ENCODE measurements around the gene EFHB.
"Not testable (repeated sequence)": the region's sequence is repeated elsewhere in the genome, so short reads cannot be mapped to it uniquely, and the experiment has no call there.

Gene EFHB, protein sequence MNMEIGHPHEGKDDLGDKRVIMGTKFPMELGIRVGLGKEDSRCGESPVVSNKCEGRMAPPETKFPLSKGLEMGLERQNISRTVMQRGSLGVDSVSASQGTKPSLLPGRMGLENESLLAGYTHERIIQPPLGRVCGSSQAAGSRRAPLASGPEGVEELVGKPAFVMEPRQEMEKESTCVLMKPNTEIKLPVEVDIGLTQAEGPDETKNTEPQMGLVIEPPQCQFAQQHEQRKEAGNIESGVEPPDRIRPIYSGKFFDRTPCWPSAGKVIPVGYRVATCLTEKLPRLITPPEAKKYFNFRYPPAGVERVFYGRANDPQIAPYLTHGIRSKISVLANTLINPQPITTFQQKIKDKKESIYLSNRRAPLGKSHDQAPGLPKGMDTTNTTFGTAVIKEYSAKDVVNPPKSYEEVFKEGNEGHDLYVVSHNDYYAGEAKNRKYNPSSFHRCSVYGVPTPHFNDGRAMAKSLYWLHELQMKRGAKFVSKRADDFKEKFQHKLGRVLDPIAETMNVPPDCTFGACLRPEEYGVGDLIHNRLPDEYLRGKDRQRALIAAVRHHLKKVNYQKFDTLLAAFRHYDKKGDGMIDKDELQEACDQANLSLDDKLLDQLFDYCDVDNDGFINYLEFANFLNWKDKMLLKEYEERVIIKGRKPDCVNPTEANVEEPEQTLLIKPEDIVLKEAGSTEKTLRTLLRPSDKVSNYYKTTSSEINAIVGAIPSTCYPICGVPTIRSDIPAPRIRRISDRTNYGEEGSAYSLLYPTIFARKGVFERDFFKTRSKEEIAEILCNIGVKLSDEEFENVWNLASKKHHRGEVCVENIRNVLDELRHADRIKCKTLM

DNA sequence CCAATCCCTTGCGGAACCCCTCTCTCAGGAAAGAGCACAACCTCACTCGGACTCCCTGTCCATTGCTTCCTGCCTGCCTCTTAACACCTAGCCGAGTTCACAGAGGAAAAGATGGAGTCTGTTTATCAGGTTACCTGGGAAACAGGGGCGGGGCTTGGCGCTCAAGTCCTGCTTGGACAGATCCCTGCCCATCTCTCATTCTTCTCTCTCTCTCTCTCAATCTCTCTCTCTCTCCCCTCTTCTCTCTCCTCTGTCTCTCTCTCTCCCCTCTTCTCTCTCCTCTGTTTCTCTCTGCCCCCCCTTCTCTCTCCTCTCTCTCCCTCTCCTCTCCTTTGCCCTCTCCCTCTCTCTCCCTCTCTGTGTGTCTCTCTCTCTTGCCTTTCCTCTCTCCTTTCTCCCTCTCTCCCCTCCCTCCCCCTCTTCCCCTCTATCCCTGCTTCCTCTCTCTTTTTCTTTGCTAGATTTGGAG, at the start of gene EFHB:
Gene EFHB, minus strand, starts transcription at position 120 of the 469 bp plus-strand sequence. CDS start 199 bp downstream, outside the sequence.
- DNase-seq: peak; percentile 28

DNA sequence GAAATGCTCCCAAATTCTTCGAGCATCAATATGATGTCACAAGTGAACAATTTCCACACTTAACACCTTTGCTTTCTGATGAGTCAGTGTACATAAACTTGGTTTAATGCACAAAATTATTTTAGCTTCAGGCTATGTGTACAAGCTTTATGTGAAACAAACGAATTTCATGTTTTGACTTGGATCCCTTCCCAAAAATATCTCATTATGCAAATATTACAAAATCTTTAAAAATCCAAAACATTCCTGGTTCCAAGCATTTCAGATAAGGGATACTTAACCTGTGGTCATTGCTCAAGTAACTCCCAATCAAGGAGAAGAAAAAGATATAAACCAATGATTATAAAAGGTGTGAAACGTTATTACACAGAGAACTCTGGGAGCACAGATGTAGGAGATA, 38.0 kb upstream of the EFHB start:
- DNase-seq: no peak

DNA sequence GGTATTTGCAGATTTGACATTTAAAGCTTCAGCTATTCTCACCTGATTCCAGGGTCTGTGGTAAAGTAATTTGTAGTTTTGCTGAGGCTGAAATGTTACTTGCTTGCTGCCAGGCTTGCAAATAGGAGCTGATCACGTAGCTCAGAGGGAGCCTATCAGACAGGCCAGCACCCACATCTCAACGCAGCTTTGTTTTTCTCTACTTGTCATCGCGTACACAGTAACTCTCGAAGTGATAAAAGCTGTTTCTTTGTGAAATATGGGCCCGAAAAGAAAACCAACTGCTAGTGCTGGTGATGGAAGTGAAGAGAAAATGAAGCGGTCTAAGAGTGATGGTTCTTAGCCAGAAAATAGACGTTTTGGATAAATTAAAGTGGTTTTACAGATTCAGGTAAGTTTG, 36.3 kb upstream of the EFHB start:
- DNase-seq: no peak

DNA sequence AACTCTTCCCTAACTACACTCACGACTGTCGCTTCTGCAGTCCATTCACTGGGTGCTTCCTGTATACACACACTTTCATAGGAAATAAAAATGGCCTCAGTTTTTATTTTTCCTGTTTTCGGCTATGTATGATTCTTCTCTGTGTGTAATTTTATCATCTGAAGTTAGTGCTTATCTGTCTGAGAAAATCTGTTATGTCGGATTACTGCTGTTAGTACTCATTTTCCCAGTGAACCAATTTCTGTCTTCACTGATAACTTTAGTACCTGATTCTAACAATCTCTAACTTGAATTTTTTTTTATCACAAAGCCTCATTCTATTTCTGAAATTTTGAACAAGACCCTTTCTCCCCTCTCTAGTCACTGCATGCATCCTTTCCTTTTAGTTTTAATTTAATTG, 33.8 kb upstream of the EFHB start:
- no peak for DNase-seq

DNA sequence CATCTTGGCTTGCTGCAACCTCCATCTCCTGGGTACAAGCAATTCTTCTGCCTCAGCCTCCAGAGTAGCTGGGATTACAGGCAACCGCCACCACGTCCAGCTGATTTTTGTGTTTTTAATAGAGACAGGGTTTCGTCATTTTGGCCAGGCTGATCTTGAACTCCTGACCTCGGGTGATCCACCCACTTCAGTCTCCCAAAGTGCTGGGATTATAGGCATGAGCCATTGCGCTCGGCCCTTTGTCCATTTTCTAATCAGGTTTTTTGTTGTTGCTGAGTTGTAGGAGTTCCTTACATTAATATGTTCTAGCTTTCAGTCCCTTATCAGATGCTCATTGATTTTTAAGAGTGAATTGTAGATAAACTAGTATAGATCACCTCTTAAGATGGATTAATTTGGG, 33.2 kb upstream of the EFHB start:
- DNase-seq: no peak

DNA sequence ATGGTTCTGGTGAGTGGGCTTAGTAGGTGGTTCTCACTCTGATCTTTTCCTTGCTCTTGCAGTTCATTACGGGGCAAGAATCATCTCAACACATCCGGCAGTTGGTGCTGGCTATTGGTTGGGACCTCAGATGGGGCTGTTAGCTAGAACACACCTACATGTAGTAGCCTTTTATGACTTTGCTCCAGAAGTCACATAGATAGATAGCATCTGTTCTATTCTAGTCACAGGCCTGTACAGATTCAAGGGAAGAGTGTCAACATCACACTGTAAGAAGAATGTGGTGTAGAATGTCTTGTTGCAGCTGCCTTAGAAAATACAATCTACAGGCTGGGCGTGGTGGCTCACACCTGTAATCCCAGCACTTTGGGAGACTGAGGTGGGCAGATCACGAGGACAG, 27.9 kb upstream of the EFHB start:
- DNase-seq: no peak

DNA sequence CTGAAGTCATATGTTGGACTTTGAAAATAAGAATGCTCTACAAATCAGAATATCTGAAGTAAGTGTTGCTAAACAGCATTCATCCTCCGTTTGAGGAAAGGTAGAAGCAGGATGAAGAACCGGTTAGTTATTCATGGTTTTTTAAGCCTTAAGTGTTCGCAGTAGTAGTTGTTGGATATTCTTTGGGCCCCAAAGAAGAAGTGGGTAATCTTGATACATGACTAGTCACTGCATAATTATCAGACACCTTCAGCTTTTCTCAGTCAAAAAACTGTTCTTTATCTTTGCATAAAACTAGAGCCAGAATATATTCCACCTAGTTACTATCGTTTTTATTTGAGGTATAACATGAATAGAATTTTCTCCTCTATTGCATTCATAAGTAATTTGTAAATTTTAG, 26.7 kb upstream of the EFHB start:
- no peak for DNase-seq

DNA sequence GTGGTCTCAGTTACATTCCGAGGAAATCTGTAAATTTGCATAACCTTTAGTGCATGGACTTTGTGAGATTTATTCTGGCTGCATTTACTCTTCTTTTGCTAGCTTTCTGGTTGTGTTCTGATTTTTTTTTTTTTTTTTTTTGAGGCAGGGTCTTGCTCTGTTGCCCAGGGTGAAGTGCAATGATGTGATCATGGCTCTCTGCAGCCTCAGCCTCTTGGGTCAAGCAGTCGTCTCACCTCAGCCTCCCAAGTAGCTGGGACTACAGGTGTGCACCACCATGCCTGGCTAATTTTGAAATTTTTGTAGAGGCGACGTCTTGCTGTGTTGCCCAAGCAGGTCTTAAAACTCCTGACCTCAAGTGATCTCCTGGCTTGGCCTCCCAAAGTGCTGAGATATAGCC, 25.5 kb upstream of the EFHB start:
- no peak for DNase-seq

DNA sequence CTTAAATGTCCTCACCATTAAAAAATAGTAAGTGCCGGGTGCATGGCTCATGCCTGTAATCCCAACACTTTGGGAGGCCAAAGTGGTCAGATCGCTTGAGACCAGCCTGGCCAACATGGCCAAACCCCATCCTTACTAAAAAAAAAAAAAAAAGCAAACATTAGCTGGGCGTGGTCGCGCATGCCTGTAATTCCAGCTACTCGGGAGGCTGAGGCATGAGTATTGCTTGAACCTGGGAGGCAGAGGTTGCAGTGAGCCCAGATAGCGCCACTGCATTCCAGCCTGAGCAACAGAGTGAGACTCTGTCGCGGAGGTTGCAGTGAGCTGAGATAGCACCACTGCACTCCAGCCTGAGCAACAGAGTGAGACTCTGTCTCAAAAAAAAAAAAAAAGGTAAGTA, 23.3 kb upstream of the EFHB start:
- not testable (repeated sequence) for DNase-seq

DNA sequence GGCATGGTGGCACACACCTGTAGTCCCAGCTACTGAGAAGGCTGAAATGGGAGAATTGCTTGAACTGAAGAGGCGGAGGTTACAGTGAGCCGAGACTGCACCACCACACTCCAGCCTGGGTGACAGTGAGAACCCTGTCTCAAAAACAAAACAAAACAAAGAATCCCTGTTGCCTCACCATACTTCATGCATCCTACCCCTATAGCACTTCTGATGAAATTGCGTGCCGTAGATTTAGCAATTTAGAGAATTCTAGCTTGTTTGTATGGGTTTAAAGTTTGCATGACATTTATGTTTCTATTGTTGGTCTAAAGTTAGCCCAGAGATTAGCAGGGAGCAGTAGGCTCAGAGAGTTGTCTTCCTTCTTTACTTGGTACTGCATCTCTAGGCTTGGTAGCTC, 20.7 kb upstream of the EFHB start:
- DNase-seq: no peak

DNA sequence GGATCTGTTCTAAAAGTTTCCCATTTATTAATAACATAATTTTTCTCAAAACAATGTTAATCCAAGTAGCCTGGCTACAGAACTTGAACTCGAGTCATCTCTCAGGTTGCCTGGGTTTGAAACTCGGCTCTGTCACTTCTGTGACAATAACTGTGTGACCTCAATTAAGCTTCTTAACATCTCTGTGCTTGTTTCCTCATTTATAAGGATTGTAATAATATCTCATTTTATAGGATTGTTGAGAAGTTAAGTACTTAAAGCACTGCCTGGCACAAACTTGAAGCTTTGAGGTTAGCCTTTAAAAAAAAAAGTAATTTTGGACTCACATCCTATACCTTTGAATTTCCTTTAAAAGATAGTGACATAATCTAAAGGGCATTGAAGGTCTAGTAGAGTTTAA, 16.3 kb upstream of the EFHB start:
- no peak for DNase-seq

DNA sequence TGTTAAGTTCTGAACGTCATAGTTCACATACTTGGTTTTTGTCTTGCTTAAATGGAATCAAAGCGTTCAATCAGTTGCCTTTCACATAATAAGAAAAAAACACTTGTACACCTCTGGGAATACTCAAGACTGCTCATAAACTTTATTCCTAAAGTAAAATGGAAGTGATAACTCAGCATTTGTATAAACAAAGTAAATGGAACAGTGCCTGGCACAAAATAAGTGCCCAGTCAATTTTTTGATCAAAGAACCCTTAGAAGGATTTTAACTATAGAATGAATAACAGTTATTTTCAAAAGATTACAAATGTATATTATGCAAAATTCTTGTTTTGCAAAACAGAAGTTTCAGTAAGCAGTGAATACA, 14.2 kb upstream of the EFHB start:
- DNase-seq: no peak

DNA sequence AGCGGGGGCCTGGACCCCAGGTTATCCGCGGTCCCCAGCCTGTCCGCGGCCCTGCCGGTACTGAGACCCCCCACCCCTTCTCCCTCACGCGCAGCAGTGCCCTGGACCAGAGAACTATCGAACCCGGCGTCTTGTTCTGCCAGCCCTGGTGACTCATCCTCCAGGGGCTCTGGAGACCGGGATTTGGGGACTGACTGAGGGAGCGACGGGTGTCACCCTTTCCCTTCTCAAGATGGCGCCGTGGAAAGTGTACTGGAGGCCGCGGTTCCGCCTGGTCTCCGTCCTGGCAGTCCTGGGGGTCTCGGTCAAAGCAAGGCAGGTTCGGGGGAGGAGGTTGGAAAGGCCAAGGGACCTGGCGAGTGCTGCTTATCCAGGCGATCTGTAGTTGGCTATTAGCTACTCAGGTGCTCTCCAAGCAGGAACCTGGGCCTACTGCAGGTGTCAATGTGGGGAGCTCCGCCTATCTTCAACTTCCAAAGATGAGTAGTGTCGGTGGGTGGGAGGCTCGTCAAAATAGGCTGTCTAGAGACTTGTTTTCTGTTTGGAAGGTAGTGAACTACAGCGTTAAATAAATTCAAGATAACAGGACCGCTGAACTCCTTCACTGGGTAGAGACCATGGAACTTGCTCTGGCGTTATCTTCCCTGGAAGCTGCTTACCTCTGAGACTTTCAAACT, 13.7 kb upstream of the EFHB start:
- peak; percentile 12 for DNase-seq

DNA sequence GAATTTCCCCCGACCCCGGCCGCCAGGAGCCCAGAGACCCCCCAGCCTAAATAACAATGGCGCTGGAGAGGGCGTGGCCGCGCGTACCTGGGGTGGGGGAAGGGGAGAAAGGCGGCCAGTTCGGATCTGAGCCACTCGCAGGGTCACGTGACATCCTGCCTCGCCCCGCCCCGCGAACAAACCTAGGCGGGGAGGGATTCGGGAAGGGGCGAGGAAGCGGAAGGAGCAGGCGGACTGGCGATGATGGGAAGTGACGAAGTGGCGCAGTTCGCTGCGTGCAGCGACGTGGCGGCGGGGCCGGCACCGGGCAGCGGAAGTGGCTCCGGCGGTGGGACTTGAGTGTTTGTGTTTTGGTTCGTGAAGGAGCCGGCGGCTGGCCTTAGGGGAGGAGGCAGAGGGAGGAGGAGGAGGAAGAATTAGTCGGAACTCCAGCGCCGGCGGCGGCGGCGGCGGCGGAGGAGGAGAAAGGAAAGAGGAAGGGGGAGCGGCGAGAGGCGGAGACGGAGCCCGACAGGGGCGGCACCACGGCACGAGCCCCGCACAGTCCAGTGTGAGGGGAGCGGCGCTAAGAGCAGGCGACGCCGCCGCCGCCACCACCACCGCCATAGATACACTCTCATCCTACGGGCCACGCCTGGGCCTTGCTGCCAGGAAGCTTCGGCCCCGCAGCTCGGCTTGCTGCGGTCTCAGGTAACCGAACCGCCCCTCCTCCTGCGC, 13.0 kb upstream of the EFHB start, which contains the start of gene RAB5A:
Gene RAB5A, plus strand, starts transcription at position 266 of the 717 bp plus-strand sequence. CDS start 3,802 bp downstream, outside the sequence.
- DNase-seq: peak; percentile 95

DNA sequence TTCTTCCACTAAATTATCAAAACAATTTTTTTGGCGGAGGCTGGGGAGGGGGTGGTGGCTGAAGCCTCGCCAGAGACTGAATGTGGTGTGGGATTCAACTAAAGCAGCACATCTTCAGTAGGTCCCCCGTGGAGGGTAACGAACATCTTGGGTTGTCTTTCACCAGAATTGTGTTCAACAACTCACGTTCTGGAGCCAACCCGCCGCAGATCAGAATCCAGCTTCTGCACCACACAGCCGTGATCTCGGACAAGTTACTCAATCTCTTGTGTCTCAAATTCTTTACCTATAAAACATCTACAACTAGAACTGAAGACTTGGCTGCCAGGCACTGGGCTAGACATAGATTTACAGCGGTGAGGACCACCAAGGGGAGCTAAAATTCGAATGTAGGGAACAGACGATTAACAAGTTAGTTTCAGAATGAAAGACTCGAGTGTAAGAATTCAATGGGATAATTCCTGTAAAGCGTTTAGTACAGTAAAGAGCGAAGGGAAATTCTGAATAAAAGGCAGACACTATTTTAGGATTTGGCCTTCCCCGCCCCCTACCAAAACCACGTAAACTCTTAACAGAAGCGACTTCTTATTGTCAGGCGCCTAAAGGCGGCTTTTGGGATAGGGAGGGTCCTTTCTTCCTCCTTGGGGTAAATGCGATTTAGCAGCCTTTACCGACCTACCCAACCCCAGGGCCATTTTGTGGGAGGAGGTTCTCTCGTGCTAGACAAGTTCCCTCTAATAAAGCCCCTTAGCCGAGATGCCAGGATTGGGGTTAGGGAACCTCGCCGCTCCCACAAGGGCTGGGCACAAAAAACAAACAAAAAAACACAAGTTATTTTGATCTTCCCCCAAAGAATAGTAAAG, 12.2 kb upstream of the EFHB start:
- no peak for DNase-seq

DNA sequence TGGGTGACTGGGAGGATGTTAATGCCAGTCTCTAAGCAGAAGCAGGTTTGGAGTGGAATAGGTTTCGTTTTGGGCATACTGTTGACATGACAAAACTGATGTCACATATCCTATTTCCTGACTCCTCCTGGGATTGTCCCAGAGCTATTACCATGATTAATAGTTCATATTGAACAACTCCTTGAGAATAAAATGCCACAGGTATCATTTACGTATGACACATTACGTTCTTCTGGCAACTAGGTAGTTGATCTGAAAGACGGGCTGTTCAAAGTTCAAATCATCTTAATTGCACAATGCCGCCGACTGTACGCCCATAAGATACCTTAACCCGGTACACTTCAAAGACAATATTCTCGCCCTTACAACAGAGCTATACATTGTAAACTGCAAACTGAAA, 11.5 kb upstream of the EFHB start:
- DNase-seq: no peak

DNA sequence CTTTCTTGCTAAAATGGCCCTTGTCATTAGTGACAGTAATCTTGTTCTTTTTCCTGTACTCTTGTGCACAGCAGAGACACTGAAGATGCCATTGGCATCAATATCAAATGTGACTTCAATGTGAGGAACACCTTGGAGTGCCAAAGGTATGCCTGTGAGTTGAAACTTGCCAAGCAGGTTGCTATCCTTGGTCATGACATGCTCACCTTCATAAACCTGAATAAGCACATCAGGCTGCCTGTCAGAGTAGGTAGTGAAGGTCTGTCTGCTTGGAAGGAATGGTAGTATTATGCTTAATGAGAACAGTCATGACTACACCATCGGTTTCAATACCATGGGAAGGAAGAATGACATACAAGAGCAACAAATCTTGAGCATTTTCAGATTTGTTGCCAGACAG, 6.6 kb upstream of the EFHB start:
- no peak for DNase-seq

DNA sequence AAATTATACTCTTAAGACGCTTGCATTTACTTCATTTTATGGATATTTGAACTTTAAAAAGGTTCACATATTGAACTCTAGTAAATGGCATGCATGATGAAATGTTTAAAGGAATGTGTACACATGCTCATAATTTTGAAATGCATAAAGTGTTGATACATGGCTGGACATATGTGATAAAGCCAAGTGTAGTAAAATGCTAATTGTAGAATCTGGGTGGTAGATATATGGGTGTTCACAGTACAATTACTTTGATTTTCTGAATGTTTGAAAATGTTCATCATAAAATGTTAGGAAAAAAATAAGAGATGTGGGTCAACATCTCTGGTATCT, 4.2 kb upstream of the EFHB start:
- DNase-seq: no peak

DNA sequence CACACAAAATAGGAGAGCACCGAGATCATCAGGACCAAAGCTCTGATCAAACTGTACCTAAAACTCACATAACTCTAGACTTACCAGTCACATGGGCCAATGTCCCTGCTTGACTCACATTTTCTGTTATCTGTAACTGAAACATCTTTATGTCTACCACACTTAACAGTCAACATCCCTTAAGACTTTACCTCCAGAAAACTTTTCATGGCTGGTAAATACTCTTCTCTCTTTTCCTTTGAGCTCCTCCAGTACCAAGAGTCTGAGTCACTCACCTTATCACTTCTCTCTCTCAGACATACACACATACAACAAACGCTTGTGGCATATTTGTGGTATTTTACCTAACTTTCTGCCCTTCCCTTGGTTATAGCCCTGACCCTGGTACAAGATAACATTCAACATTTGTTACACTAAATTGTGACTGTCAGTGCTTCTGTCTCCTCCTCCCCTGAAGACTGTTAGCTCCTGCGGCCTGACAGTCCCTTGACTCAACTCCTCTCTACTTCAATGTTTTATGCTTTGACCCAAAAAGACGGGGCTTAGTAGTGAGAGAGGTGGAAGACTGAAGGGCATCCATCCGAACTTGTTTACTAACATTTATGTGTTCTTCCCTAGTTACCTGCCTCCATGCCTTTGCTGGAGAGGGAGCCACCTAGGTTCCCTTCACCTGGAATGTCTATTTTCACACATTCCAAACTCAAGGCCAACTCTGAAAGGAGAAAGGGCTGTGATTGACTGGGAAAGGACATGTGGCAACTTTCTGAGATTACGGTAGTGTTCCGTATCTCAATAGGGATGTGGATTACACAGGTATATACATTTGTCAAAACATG, 3.7 kb upstream of the EFHB start:
- DNase-seq: no peak

DNA sequence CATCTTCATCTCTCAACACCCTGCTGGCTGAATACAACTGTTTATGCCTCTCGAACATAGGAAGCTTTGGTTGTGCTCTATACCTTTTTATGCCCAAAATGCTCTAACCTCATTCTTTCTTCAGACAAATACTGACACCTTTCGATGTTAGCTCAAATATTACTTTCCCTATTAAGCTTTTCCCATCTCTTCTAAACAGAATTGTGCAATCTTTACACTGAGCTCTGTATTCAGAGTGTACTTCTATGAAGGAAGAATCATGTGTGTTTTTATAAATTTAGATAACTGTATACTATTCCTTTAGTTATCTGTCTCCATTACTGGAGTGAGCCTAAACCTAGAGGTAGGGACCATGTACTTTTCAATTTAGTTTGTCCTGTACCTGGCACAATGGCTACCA, 1.6 kb downstream of the EFHB start:
- DNase-seq: no peak

DNA sequence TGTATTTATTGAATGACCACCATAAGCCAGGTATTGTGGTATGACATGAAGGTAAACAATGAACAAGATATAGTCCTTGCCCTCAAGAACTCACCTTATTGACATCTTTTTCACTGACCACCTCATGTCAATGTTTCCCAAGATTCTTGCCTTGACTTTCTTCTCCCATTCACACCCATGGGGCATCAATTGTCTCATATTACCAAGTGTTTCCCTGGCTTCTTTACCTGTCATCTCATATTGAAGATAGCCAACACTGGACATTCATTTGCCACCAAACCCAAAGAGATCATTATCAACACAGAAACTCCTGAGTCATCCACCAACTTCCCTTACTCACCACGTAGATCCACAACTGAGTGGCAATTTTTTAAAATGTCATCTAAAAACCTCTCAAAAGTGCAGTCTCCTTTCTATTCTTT, 2.2 kb downstream of the EFHB start:
- DNase-seq: no peak
